WTC11 (cell line): Measurements from ENCODE around the gene SPATA24. TPM values are rescaled to one million over a fixed set of nuclear protein-coding genes. Genes with fewer than 3 reads are reported as not detected.

Experiments
- ATAC-seq: fragments of 200-7000 bp; cut with Tn5 transposase; 2 replicates; pipeline ENCODE4 v1.10.0; 2021; ENCODE audit warnings: mild to moderate bottlenecking, moderate library complexity
- CTCF ChIA-PET: fragments of 300-600 bp; sonication (Branson Sonifier 250); formaldehyde crosslinking; loops from one replicate; lab custom pipeline; 2021; ENCODE audit warnings: antibody characterized with exemption; lab: Charles Lee
- POLR2A ChIA-PET: fragments of 350-600 bp; sonication (Branson Sonifier 250); formaldehyde crosslinking; loops from one replicate; lab custom pipeline; 2021; ENCODE audit warnings: antibody characterized with exemption; lab: Charles Lee
- DNase-seq: peaks from one replicate; pipeline ENCODE4 v3.0.0; 2021; ENCODE audit warnings: low spot score
- H3K27ac Mint-ChIP-seq: 2 replicates; pipeline ENCODE4 v1.8.0; 2021; ENCODE audit warnings: mixed read lengths
- H3K27me3 Mint-ChIP-seq: 2 replicates; pipeline ENCODE4 v1.8.0; 2021; ENCODE audit warnings: low read depth, mild to moderate bottlenecking, moderate library complexity, mixed read lengths
- H3K36me3 Mint-ChIP-seq: 2 replicates; pipeline ENCODE4 v1.8.0; 2021; ENCODE audit warnings: mixed read lengths
- H3K4me1 Mint-ChIP-seq: 2 replicates; pipeline ENCODE4 v1.8.0; 2022; ENCODE audit warnings: mixed read lengths
- H3K4me3 Mint-ChIP-seq: 2 replicates; pipeline ENCODE4 v1.8.0; 2021; ENCODE audit warnings: mild to moderate bottlenecking, moderate library complexity, mixed read lengths
- H3K9me3 Mint-ChIP-seq: 2 replicates; pipeline ENCODE4 v1.8.0; 2021; ENCODE audit warnings: mixed read lengths
- CREB1 ChIP-seq: sonication (generic); formaldehyde crosslinking; IDR thresholded peaks from 2 replicates; pipeline ENCODE4 v1.8.0; 2023; ENCODE audit warnings: mild to moderate bottlenecking, missing genetic modification reagents
- CREM ChIP-seq: sonication (generic); formaldehyde crosslinking; IDR thresholded peaks from 2 replicates; pipeline ENCODE4 v1.8.1; 2022; ENCODE audit warnings: mild to moderate bottlenecking, missing genetic modification reagents, moderate library complexity
- ELF4 ChIP-seq: sonication (generic); formaldehyde crosslinking; IDR thresholded peaks from 2 replicates; pipeline ENCODE4 v1.8.1; 2022; ENCODE audit warnings: low read depth, mild to moderate bottlenecking, moderate library complexity, missing genetic modification reagents
- ESRRA ChIP-seq: sonication (generic); formaldehyde crosslinking; IDR thresholded peaks from 2 replicates; pipeline ENCODE4 v1.8.1; 2022; ENCODE audit warnings: mild to moderate bottlenecking, missing genetic modification reagents, borderline replicate concordance
- FOXK1 ChIP-seq: sonication (generic); formaldehyde crosslinking; IDR thresholded peaks from 2 replicates; pipeline ENCODE4 v1.8.0; 2022; ENCODE audit warnings: mild to moderate bottlenecking, moderate library complexity, missing genetic modification reagents
- IRF2 ChIP-seq: sonication (generic); formaldehyde crosslinking; IDR thresholded peaks from 2 replicates; pipeline ENCODE4 v1.8.0; 2022; ENCODE audit warnings: low read depth, missing genetic modification reagents, borderline replicate concordance
- NFATC4 ChIP-seq: fragments of 250-450 bp; sonication (Bioruptor Pico); IDR thresholded peaks from 2 replicates; pipeline ENCODE4 v1.9.0; 2021; ENCODE audit warnings: mild to moderate bottlenecking
- NR1H2 ChIP-seq: sonication (generic); formaldehyde crosslinking; IDR thresholded peaks from 2 replicates; pipeline ENCODE4 v1.9.0; 2021; ENCODE audit warnings: mild to moderate bottlenecking, moderate library complexity, missing genetic modification reagents
- NR2C2 ChIP-seq: sonication (generic); formaldehyde crosslinking; IDR thresholded peaks from 2 replicates; pipeline ENCODE4 v1.8.0; 2022; ENCODE audit warnings: mild to moderate bottlenecking, missing genetic modification reagents
- ZBTB21 ChIP-seq: sonication (generic); formaldehyde crosslinking; IDR thresholded peaks from 2 replicates; pipeline ENCODE4 v1.8.1; 2023; ENCODE audit warnings: mild to moderate bottlenecking, missing genetic modification reagents, borderline replicate concordance
- ZNF263 ChIP-seq: sonication (generic); formaldehyde crosslinking; IDR thresholded peaks from 2 replicates; pipeline ENCODE4 v1.8.1; 2022; ENCODE audit warnings: low read depth, mild to moderate bottlenecking, moderate library complexity, missing genetic modification reagents
- total RNA-seq: library from RNA; stranded (reverse); gene quantifications from 3 replicates; pipeline ENCODE4 v1.2.3, GENCODE V29; 2021
- TF ChIP-seq, protein P1 (sequence below): fragments of 250-450 bp; sonication (Bioruptor Pico); IDR thresholded peaks from 2 replicates; pipeline ENCODE4 v2.1.2; 2022; ENCODE audit warnings: mild to moderate bottlenecking, moderate library complexity
- TF ChIP-seq, protein P2 (sequence below): sonication (generic); formaldehyde crosslinking; IDR thresholded peaks from 2 replicates; pipeline ENCODE4 v1.8.1; 2023; ENCODE audit warnings: mild to moderate bottlenecking, moderate library complexity, missing genetic modification reagents
- TF ChIP-seq, protein P3 (sequence below): sonication (generic); formaldehyde crosslinking; IDR thresholded peaks from 2 replicates; pipeline ENCODE4 v1.8.0; 2023; ENCODE audit warnings: mild to moderate bottlenecking, missing genetic modification reagents
- TF ChIP-seq, protein P4 (sequence below): sonication (generic); formaldehyde crosslinking; IDR thresholded peaks from 2 replicates; pipeline ENCODE4 v1.8.1; 2022; ENCODE audit warnings: missing genetic modification reagents, borderline replicate concordance
- TF ChIP-seq, protein P5 (sequence below): sonication (generic); formaldehyde crosslinking; IDR thresholded peaks from 2 replicates; pipeline ENCODE4 v1.8.0; 2022; ENCODE audit warnings: missing genetic modification reagents

The SPATA24 gene
- total RNA-seq, 1 experiment from 2014 or later = 13.2 TPM

DNA sequence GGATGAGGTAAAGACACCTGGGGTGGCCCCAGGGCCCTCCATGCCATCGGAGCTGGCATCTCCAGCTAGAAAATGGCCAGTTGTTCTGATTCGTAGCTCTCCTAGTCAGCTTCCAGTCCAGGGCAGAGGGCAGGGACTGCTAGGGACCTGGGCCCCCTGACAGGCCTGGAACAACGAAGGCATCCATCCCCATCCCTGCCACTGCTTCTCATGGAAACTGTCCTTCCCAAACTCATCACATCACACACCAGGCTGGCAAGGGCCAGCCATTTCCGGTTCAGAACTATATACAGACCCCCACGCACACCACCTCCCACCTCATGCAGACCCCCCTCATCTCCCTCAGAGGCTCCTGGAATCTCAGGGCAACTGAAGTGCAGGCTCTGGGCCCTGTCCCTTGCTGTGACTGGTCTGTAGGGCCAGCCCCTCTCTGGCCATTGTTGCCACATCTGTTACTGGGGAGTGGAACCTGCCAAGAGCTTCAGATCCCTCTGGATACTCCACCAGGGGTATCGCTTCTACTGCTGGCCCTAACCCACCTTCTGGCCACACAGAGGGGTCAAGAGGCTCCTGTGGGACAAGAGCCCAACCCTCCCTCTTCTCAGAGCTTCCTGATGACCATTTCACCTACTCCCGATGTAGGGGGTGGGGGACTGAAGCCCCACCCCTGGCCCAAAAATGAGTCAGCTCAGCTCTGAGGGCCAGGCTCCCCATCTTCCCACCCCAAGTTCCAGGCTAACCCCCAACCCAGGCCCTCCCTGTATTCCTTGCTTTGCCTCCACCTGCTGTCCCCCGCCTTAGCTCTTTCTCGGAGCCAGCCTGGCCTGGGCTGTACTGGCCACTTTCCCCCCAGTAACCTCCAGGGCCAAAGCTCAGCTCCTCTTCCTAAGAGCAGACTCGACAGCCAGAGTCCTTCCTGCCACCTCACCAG is 13.0 kb downstream of the SPATA24 start (continued):
- no peak for TF ChIP-seq IRF2 (CRISPR knock-in tag)
- no peak for TF ChIP-seq NR2C2 (CRISPR knock-in tag)
- TF ChIP-seq ZNF263 = no peak
- TF ChIP-seq, all 79 proteins: peak for 0

DNA sequence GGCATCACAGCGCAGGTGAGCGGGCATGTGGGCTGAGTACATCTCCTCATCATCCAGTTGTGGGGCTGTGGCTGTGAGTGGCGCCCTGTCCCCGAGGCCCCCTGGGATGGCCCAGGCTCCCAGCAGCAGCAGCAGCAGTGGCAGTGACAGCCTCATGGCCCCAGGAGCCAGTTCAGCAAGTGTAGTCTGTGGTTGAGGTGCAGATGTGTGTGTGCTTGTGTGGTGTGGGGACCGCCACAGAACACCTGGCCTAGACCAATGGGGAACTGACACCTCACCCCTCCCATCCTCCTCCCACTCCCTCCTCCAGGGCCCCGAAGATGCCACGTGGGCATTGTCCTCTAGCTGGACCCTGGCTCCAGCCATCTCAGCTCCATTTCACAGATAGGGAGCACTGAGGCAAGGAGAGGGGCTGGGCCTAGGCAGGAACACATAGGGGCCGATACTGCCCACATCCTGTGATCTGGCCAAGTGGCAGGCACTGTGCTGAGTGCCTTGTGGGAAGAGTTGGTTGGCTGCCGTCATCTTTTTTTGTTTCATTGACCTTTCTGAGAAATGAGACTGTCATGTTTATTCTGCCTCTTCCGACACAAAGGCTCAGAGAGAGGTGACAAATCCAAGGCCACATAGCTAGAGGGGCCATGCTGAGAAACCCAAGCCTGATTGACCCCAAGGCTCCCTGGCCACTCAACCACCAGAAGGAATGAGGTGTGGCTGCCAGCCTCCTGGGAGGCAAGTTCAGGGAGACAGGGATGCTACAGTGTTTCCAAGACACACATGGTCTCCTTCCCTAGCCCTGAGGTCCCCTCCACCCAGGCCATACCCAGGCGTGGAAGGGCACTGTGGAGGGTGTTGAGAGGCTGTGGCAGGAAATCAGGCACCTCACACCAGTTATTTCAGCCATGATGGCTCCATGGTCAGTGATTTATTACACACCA is 13.9 kb downstream of the SPATA24 start, which contains the start of gene MZB1:
MZB1 (minus strand) TSS at position 213 of the 938 bp plus-strand sequence; CDS start at position 156, 57 bp downstream.
- Mint-ChIP-seq H3K4me1 (peaks cover 28% of the 10 kb centered on the region), H3K9me3 (no peaks in the 10 kb centered on the region), H3K27ac (no peak within 1 kb of the TSS), H3K27me3 (peaks cover 34% of the 10 kb centered on the region), H3K4me3 (no peak within 1 kb of the TSS; the same call in 1 of the 2 replicates), H3K36me3 (no peaks in the 10 kb centered on the region)
- ATAC-seq (no peak), DNase-seq (no peak)
- TF ChIP-seq ELF4 (CRISPR knock-in tag) (no peak), FOXK1 (no peak)
- TF ChIP-seq, protein P1, sequence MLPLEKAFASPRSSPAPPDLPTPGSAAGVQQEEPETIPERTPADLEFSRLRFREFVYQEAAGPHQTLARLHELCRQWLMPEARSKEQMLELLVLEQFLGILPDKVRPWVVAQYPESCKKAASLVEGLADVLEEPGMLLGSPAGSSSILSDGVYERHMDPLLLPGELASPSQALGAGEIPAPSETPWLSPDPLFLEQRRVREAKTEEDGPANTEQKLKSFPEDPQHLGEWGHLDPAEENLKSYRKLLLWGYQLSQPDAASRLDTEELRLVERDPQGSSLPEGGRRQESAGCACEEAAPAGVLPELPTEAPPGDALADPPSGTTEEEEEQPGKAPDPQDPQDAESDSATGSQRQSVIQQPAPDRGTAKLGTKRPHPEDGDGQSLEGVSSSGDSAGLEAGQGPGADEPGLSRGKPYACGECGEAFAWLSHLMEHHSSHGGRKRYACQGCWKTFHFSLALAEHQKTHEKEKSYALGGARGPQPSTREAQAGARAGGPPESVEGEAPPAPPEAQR (CRISPR knock-in tag) = no peak
- ChIA-PET CTCF (interaction anchor here (1.8 to 5.2 kb wide), 4 partner anchors 13 to 48 kb away, joined by 3 to 31 read pairs (median 9); partner anchors contain the start of genes PAIP2 and SPATA24), POLR2A (no interaction called here)

DNA sequence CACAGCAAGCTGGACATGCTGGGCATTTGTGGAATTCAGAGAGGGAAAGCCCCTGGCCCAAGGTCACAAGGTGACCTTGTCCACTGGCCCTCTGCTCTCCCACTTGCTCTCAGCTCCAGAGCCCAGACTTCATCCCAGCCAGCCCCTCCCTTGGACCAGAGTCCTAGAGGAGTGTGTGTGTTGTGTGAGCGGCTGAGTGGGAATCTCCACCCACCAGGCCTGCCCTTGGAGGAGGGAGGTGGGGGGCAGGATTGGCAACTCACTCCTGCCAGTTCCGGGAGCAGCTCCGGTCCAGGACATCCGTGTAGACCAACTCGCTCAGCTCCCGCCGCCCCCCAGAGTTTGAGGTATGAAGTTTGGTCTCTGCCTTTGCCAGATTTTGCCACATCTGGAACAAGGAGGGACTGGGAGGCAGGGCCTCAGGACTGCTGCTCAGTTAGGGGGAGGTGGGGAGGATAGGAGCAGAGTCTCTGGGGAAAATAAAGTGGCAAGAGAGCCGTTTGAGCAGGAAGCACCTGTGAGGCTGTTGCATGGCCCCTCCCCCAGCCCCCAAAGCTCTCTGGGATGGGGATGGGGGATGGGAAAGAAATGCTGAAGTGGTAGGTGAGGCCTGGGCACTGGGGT is 15.6 kb downstream of the SPATA24 start:
- H3K4me1 Mint-ChIP-seq = peaks cover 24% of the 10 kb centered on the region
- ChIA-PET CTCF (interaction anchor here (0.6 to 1.9 kb wide), 4 partner anchors 14 to 214 kb away, joined by 4 to 11 read pairs (median 6); partner anchors contain the start of gene PAIP2), POLR2A (interaction anchor here (0.5 to 1.7 kb wide), 5 partner anchors 10 to 916 kb away, joined by 3 to 7 read pairs (median 3); partner anchors contain the start of gene MATR3)
- ATAC-seq (peak; percentile 3), DNase-seq (no peak)
- peaks cover 21% of the 10 kb centered on the region for H3K27me3 Mint-ChIP-seq
- H3K4me3 Mint-ChIP-seq = peak overlapping the region; percentile 31
- H3K9me3 Mint-ChIP-seq = no peaks in the 10 kb centered on the region
- H3K27ac Mint-ChIP-seq = peak overlapping the region; percentile 48; the same call in 1 of the 2 replicates
- H3K36me3 Mint-ChIP-seq = no peaks in the 10 kb centered on the region
- TF ChIP-seq, protein P2, sequence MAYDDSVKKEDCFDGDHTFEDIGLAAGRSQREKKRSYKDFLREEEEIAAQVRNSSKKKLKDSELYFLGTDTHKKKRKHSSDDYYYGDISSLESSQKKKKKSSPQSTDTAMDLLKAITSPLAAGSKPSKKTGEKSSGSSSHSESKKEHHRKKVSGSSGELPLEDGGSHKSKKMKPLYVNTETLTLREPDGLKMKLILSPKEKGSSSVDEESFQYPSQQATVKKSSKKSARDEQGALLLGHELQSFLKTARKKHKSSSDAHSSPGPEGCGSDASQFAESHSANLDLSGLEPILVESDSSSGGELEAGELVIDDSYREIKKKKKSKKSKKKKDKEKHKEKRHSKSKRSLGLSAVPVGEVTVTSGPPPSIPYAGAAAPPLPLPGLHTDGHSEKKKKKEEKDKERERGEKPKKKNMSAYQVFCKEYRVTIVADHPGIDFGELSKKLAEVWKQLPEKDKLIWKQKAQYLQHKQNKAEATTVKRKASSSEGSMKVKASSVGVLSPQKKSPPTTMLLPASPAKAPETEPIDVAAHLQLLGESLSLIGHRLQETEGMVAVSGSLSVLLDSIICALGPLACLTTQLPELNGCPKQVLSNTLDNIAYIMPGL (CRISPR knock-in tag) = no peak
- TF ChIP-seq ESRRA (CRISPR knock-in tag) (peak; percentile 47; the same call in 1 of the 2 replicates), ELF4 (CRISPR knock-in tag) (no peak), ZBTB21 (CRISPR knock-in tag) (no peak), NR1H2 (CRISPR knock-in tag) (no peak), CREB1 (no peak), CREM (CRISPR knock-in tag) (no peak), NFATC4 (CRISPR knock-in tag) (no peak)
- TF ChIP-seq, protein P3, sequence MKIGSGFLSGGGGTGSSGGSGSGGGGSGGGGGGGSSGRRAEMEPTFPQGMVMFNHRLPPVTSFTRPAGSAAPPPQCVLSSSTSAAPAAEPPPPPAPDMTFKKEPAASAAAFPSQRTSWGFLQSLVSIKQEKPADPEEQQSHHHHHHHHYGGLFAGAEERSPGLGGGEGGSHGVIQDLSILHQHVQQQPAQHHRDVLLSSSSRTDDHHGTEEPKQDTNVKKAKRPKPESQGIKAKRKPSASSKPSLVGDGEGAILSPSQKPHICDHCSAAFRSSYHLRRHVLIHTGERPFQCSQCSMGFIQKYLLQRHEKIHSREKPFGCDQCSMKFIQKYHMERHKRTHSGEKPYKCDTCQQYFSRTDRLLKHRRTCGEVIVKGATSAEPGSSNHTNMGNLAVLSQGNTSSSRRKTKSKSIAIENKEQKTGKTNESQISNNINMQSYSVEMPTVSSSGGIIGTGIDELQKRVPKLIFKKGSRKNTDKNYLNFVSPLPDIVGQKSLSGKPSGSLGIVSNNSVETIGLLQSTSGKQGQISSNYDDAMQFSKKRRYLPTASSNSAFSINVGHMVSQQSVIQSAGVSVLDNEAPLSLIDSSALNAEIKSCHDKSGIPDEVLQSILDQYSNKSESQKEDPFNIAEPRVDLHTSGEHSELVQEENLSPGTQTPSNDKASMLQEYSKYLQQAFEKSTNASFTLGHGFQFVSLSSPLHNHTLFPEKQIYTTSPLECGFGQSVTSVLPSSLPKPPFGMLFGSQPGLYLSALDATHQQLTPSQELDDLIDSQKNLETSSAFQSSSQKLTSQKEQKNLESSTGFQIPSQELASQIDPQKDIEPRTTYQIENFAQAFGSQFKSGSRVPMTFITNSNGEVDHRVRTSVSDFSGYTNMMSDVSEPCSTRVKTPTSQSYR = peak; percentile 83; the same call in 1 of the 2 replicates
- TF ChIP-seq, protein P4, sequence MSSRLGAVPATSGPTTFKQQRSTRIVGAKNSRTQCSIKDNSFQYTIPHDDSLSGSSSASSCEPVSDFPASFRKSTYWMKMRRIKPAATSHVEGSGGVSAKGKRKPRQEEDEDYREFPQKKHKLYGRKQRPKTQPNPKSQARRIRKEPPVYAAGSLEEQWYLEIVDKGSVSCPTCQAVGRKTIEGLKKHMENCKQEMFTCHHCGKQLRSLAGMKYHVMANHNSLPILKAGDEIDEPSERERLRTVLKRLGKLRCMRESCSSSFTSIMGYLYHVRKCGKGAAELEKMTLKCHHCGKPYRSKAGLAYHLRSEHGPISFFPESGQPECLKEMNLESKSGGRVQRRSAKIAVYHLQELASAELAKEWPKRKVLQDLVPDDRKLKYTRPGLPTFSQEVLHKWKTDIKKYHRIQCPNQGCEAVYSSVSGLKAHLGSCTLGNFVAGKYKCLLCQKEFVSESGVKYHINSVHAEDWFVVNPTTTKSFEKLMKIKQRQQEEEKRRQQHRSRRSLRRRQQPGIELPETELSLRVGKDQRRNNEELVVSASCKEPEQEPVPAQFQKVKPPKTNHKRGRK (CRISPR knock-in tag) = no peak
- TF ChIP-seq, protein P5, sequence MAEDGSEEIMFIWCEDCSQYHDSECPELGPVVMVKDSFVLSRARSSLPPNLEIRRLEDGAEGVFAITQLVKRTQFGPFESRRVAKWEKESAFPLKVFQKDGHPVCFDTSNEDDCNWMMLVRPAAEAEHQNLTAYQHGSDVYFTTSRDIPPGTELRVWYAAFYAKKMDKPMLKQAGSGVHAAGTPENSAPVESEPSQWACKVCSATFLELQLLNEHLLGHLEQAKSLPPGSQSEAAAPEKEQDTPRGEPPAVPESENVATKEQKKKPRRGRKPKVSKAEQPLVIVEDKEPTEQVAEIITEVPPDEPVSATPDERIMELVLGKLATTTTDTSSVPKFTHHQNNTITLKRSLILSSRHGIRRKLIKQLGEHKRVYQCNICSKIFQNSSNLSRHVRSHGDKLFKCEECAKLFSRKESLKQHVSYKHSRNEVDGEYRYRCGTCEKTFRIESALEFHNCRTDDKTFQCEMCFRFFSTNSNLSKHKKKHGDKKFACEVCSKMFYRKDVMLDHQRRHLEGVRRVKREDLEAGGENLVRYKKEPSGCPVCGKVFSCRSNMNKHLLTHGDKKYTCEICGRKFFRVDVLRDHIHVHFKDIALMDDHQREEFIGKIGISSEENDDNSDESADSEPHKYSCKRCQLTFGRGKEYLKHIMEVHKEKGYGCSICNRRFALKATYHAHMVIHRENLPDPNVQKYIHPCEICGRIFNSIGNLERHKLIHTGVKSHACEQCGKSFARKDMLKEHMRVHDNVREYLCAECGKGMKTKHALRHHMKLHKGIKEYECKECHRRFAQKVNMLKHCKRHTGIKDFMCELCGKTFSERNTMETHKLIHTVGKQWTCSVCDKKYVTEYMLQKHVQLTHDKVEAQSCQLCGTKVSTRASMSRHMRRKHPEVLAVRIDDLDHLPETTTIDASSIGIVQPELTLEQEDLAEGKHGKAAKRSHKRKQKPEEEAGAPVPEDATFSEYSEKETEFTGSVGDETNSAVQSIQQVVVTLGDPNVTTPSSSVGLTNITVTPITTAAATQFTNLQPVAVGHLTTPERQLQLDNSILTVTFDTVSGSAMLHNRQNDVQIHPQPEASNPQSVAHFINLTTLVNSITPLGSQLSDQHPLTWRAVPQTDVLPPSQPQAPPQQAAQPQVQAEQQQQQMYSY (CRISPR knock-in tag) = peak; percentile 82
